ENCODE measurements around the gene NTN3.

Gene NTN3

DNA sequence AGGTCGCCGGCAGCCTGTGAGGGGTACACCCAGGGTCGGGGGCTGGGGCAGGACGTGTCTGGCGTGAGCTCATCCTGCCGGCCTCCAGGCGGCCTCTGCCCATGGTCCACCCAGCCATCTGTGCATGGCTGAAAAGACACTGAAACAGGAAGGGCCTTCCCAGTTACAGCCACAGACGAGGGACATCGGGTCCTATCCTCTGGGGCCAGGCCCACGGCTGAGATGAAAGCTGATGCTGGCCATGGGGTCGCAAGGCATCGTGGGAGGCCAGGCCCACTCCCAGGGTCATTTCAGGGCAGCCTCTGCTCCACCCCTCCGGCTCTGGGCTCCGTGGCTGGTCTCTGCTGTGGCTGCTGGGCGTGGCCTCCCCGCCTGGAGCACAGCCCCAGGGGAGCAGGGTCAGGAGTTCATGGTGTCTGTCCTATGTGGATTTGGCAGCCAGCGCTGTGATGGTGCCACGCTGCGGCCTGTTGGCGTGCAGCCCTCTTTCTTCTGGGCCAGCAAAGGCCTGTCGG is 26.1 kb downstream of the NTN3 start:
- H3K36me3 ChIP-seq (ENCODE audit: low read depth): 0 out of 2 replicates have a peak, but pooled peaks cover 9% of the 10 kb centered on the region
- DNase-seq (ENCODE audit: low spot score) (no peak), ATAC-seq (ENCODE audit: low read depth) (no peak)
- TF ChIP-seq, protein P1, sequence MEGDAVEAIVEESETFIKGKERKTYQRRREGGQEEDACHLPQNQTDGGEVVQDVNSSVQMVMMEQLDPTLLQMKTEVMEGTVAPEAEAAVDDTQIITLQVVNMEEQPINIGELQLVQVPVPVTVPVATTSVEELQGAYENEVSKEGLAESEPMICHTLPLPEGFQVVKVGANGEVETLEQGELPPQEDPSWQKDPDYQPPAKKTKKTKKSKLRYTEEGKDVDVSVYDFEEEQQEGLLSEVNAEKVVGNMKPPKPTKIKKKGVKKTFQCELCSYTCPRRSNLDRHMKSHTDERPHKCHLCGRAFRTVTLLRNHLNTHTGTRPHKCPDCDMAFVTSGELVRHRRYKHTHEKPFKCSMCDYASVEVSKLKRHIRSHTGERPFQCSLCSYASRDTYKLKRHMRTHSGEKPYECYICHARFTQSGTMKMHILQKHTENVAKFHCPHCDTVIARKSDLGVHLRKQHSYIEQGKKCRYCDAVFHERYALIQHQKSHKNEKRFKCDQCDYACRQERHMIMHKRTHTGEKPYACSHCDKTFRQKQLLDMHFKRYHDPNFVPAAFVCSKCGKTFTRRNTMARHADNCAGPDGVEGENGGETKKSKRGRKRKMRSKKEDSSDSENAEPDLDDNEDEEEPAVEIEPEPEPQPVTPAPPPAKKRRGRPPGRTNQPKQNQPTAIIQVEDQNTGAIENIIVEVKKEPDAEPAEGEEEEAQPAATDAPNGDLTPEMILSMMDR (IDR thresholded peaks at IDR 0.05; ENCODE audit: poor library complexity, severe bottlenecking): no peak
- H3K27ac ChIP-seq (ENCODE audit: poor library complexity, severe bottlenecking): no peak overlapping the region
- H3K4me3 ChIP-seq (ENCODE audit: severe bottlenecking): no peak overlapping the region
- no peaks in the 10 kb centered on the region for H3K9me3 ChIP-seq (ENCODE audit: severe bottlenecking)
- no peaks in the 10 kb centered on the region for H3K4me1 ChIP-seq (ENCODE audit: insufficient read depth, poor library complexity, severe bottlenecking)
- H3K27me3 ChIP-seq (ENCODE audit: insufficient read depth, poor library complexity, severe bottlenecking): no peaks in the 10 kb centered on the region

- ATAC-seq (ENCODE audit: low read depth): no peak
- Histone ChIP-seq H3K27ac (ENCODE audit: poor library complexity, severe bottlenecking) (no peak overlapping the region), H3K36me3 (ENCODE audit: low read depth) (0 out of 2 replicates have a peak, but pooled peaks cover 9% of the 10 kb centered on the region), H3K27me3 (ENCODE audit: insufficient read depth, poor library complexity, severe bottlenecking) (no peaks in the 10 kb centered on the region), H3K4me3 (ENCODE audit: severe bottlenecking) (no peak overlapping the region), H3K4me1 (ENCODE audit: insufficient read depth, poor library complexity, severe bottlenecking) (no peaks in the 10 kb centered on the region), H3K9me3 (ENCODE audit: severe bottlenecking) (no peaks in the 10 kb centered on the region)
- DNase-seq (ENCODE audit: low spot score): no peak
- TF ChIP-seq, protein P1 (IDR thresholded peaks at IDR 0.05; ENCODE audit: poor library complexity, severe bottlenecking): no peak
These were observed 26.8 kb downstream of the NTN3 start for GRCh38 chr16:2497695-2498484.

DNA sequence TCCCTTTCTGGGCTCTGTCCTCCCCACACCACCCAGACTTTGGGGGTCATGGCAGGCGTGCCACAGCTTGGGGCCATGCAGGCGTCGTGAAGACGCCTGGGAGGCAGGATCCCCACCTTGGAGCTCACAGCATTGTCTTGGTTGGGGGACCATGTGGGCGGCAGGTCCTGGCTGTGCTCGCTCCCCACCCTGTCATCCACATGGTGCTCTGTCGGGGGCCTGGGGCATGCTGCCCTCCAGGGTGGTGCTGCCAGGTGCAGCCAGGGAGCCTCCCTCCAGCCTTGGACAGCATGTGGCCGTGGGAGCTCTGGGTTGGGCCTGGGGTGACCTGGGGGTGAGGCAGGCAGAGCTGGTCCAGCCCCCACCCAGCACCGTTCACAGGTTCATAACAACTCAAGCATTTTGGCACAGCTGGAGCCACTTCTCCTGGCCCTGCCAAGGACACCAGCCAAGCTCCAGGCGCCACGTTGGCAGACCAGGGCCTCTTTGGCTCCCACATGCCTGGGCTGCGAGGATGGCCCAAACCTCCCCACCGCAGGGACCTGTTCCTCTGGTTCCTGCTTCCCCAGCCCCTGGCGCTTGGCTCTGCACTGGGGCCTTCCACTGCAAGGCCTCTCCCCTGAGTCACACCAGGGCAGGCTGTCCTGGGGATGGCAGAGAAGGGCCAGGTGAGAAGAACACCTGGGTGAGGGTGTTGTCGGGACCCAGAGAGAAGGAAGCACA is 27.6 kb downstream of the NTN3 start:
- Histone ChIP-seq H3K4me1 (ENCODE audit: insufficient read depth, poor library complexity, severe bottlenecking) (no peaks in the 10 kb centered on the region), H3K4me3 (ENCODE audit: severe bottlenecking) (no peak overlapping the region), H3K27ac (ENCODE audit: poor library complexity, severe bottlenecking) (no peak overlapping the region), H3K27me3 (ENCODE audit: insufficient read depth, poor library complexity, severe bottlenecking) (no peaks in the 10 kb centered on the region), H3K36me3 (ENCODE audit: low read depth) (0 out of 2 replicates have a peak, but pooled peaks cover 9% of the 10 kb centered on the region), H3K9me3 (ENCODE audit: severe bottlenecking) (no peaks in the 10 kb centered on the region)
- TF ChIP-seq, protein P1 (IDR thresholded peaks at IDR 0.05; ENCODE audit: poor library complexity, severe bottlenecking): no peak
- ATAC-seq (ENCODE audit: low read depth): 0 out of 3 replicates have a peak, but pooled peaks have one; percentile 7
- no peak for DNase-seq (ENCODE audit: low spot score)

DNA sequence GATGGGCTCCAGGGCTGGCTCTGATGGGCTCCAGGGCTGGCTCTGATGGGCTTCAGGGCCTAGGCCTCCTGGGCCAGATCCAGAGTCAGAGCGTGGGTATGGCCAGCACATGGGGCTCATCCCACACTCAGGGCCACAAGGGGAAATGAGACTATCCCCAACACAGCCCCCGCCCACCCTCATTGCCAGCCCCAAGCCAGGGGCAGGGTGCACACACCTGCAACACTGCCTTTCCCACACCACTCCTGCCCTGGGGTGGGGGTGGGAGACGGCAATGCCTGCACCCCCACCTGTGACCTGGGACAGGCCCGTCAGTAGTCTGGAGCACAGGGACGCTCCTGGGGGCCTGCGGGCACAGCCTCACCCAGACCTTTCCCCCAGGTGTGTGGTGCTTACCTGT is 28.4 kb downstream of the NTN3 start:
- ATAC-seq (ENCODE audit: low read depth): no peak
- 0 out of 2 replicates have a peak, but pooled peaks cover 9% of the 10 kb centered on the region for H3K36me3 ChIP-seq (ENCODE audit: low read depth)
- H3K4me3 ChIP-seq (ENCODE audit: severe bottlenecking): no peak overlapping the region
- H3K27ac ChIP-seq (ENCODE audit: poor library complexity, severe bottlenecking): no peak overlapping the region
- DNase-seq (ENCODE audit: low spot score): no peak
- TF ChIP-seq, protein P1 (IDR thresholded peaks at IDR 0.05; ENCODE audit: poor library complexity, severe bottlenecking): no peak
- no peaks in the 10 kb centered on the region for H3K9me3 ChIP-seq (ENCODE audit: severe bottlenecking)
- H3K27me3 ChIP-seq (ENCODE audit: insufficient read depth, poor library complexity, severe bottlenecking): no peaks in the 10 kb centered on the region
- H3K4me1 ChIP-seq (ENCODE audit: insufficient read depth, poor library complexity, severe bottlenecking): no peaks in the 10 kb centered on the region

Measured in RWPE2 (cell line).